ENCODE measurements around the gene ACBD4.

The ACBD4 gene

GRCh38 chr17:45161288-45162024, 26.0 kb downstream of the ACBD4 start, which contains the start of gene HEXIM2:
Gene HEXIM2 (plus strand): TSS chr17:45161875. CDS start chr17:45162794, 919 bp downstream.
- Histone ChIP-seq H3K27me3 (ENCODE audit: insufficient read depth, low read length) (no peaks in the 10 kb centered on the region), H3K4me3 (ENCODE audit: low read depth, low read length) (peak within 1 kb of the TSS; percentile 83), H3K36me3 (ENCODE audit: insufficient read depth, low read length) (no peaks in the 10 kb centered on the region), H3K27ac (ENCODE audit: low read depth, low read length) (peak within 1 kb of the TSS; percentile 94), H3K4me1 (ENCODE audit: control insufficient read depth, insufficient read depth, low read length, unreplicated experiment) (peaks cover 26% of the 10 kb centered on the region), H2AFZ (ENCODE audit: low read length, unreplicated experiment) (peak within 1 kb of the TSS; percentile 46), H3K79me2 (ENCODE audit: control insufficient read depth, insufficient read depth, low read length, unreplicated experiment) (peaks cover 42% of the 10 kb centered on the region)

- Histone ChIP-seq H2AFZ (ENCODE audit: low read length, unreplicated experiment) (peak overlapping the region; percentile 31), H3K36me3 (ENCODE audit: insufficient read depth, low read length) (no peaks in the 10 kb centered on the region), H3K4me3 (ENCODE audit: low read depth, low read length) (peak overlapping the region; percentile 83), H3K79me2 (ENCODE audit: control insufficient read depth, insufficient read depth, low read length, unreplicated experiment) (peaks cover 40% of the 10 kb centered on the region), H3K27me3 (ENCODE audit: insufficient read depth, low read length) (no peaks in the 10 kb centered on the region), H3K4me1 (ENCODE audit: control insufficient read depth, insufficient read depth, low read length, unreplicated experiment) (peaks cover 26% of the 10 kb centered on the region), H3K27ac (ENCODE audit: low read depth, low read length) (no peak overlapping the region)
Measured at GRCh38 chr17:45162025-45162687, 26.7 kb downstream of the ACBD4 start.

- Histone ChIP-seq H3K4me1 (ENCODE audit: control insufficient read depth, insufficient read depth, low read length, unreplicated experiment) (peaks cover 10% of the 10 kb centered on the region), H3K27ac (ENCODE audit: low read depth, low read length) (no peak overlapping the region), H2AFZ (ENCODE audit: low read length, unreplicated experiment) (no peak overlapping the region), H3K27me3 (ENCODE audit: insufficient read depth, low read length) (no peaks in the 10 kb centered on the region), H3K4me3 (ENCODE audit: low read depth, low read length) (no peak overlapping the region), H3K36me3 (ENCODE audit: insufficient read depth, low read length) (no peaks in the 10 kb centered on the region), H3K79me2 (ENCODE audit: control insufficient read depth, insufficient read depth, low read length, unreplicated experiment) (peaks cover 15% of the 10 kb centered on the region)
Measured at GRCh38 chr17:45164734-45165269, 29.3 kb downstream of the ACBD4 start.

- Histone ChIP-seq H3K27ac (ENCODE audit: low read depth, low read length) (no peak overlapping the region), H3K4me1 (ENCODE audit: control insufficient read depth, insufficient read depth, low read length, unreplicated experiment) (peaks cover 30% of the 10 kb centered on the region), H3K36me3 (ENCODE audit: insufficient read depth, low read length) (0 out of 2 replicates have a peak, but pooled peaks cover 3% of the 10 kb centered on the region), H3K27me3 (ENCODE audit: insufficient read depth, low read length) (no peaks in the 10 kb centered on the region), H3K79me2 (ENCODE audit: control insufficient read depth, insufficient read depth, low read length, unreplicated experiment) (no peaks in the 10 kb centered on the region), H2AFZ (ENCODE audit: low read length, unreplicated experiment) (no peak overlapping the region), H3K4me3 (ENCODE audit: low read depth, low read length) (no peak overlapping the region)
Measured at GRCh38 chr17:45168991-45169752, 33.7 kb downstream of the ACBD4 start.

- H3K36me3 ChIP-seq (ENCODE audit: insufficient read depth, low read length): 0 out of 2 replicates have a peak, but pooled peaks cover 3% of the 10 kb centered on the region
- peaks cover 30% of the 10 kb centered on the region for H3K4me1 ChIP-seq (ENCODE audit: control insufficient read depth, insufficient read depth, low read length, unreplicated experiment)
- no peaks in the 10 kb centered on the region for H3K79me2 ChIP-seq (ENCODE audit: control insufficient read depth, insufficient read depth, low read length, unreplicated experiment)
- H3K27me3 ChIP-seq (ENCODE audit: insufficient read depth, low read length): no peaks in the 10 kb centered on the region
- no peak overlapping the region for H3K4me3 ChIP-seq (ENCODE audit: low read depth, low read length)
- no peak overlapping the region for H2AFZ ChIP-seq (ENCODE audit: low read length, unreplicated experiment)
- H3K27ac ChIP-seq (ENCODE audit: low read depth, low read length): peak overlapping the region; percentile 81
Measured at GRCh38 chr17:45170280-45170930, 34.9 kb downstream of the ACBD4 start.

- H3K27ac ChIP-seq (ENCODE audit: low read depth, low read length): peak overlapping the region; percentile 81
- H3K79me2 ChIP-seq (ENCODE audit: control insufficient read depth, insufficient read depth, low read length, unreplicated experiment): no peaks in the 10 kb centered on the region
- H2AFZ ChIP-seq (ENCODE audit: low read length, unreplicated experiment): peak overlapping the region; percentile 55
- H3K4me3 ChIP-seq (ENCODE audit: low read depth, low read length): peak overlapping the region; percentile 21
- H3K27me3 ChIP-seq (ENCODE audit: insufficient read depth, low read length): no peaks in the 10 kb centered on the region
- 0 out of 2 replicates have a peak, but pooled peaks cover 3% of the 10 kb centered on the region for H3K36me3 ChIP-seq (ENCODE audit: insufficient read depth, low read length)
- H3K4me1 ChIP-seq (ENCODE audit: control insufficient read depth, insufficient read depth, low read length, unreplicated experiment): peaks cover 34% of the 10 kb centered on the region
Measured at GRCh38 chr17:45170931-45171337, 35.4 kb downstream of the ACBD4 start.

GRCh38 chr17:45171338-45172231, 36.1 kb downstream of the ACBD4 start:
- H3K36me3 ChIP-seq (ENCODE audit: insufficient read depth, low read length): 0 out of 2 replicates have a peak, but pooled peaks cover 3% of the 10 kb centered on the region
- H3K4me1 ChIP-seq (ENCODE audit: control insufficient read depth, insufficient read depth, low read length, unreplicated experiment): peaks cover 38% of the 10 kb centered on the region
- H3K27me3 ChIP-seq (ENCODE audit: insufficient read depth, low read length): no peaks in the 10 kb centered on the region
- H3K27ac ChIP-seq (ENCODE audit: low read depth, low read length): peak overlapping the region; percentile 81
- no peaks in the 10 kb centered on the region for H3K79me2 ChIP-seq (ENCODE audit: control insufficient read depth, insufficient read depth, low read length, unreplicated experiment)
- H3K4me3 ChIP-seq (ENCODE audit: low read depth, low read length): peak overlapping the region; percentile 21
- H2AFZ ChIP-seq (ENCODE audit: low read length, unreplicated experiment): peak overlapping the region; percentile 55

- peak overlapping the region; percentile 21 for H3K4me3 ChIP-seq (ENCODE audit: low read depth, low read length)
- H3K27ac ChIP-seq (ENCODE audit: low read depth, low read length): peak overlapping the region; percentile 81
- H3K4me1 ChIP-seq (ENCODE audit: control insufficient read depth, insufficient read depth, low read length, unreplicated experiment): peaks cover 38% of the 10 kb centered on the region
- 0 out of 2 replicates have a peak, but pooled peaks cover 3% of the 10 kb centered on the region for H3K36me3 ChIP-seq (ENCODE audit: insufficient read depth, low read length)
- H3K79me2 ChIP-seq (ENCODE audit: control insufficient read depth, insufficient read depth, low read length, unreplicated experiment): no peaks in the 10 kb centered on the region
- H3K27me3 ChIP-seq (ENCODE audit: insufficient read depth, low read length): no peaks in the 10 kb centered on the region
- H2AFZ ChIP-seq (ENCODE audit: low read length, unreplicated experiment): peak overlapping the region; percentile 79
Measured at GRCh38 chr17:45172232-45172540, 36.7 kb downstream of the ACBD4 start.

- peaks cover 38% of the 10 kb centered on the region for H3K4me1 ChIP-seq (ENCODE audit: control insufficient read depth, insufficient read depth, low read length, unreplicated experiment)
- H3K4me3 ChIP-seq (ENCODE audit: low read depth, low read length): peak overlapping the region; percentile 21
- H3K27ac ChIP-seq (ENCODE audit: low read depth, low read length): peak overlapping the region; percentile 81
- H3K79me2 ChIP-seq (ENCODE audit: control insufficient read depth, insufficient read depth, low read length, unreplicated experiment): no peaks in the 10 kb centered on the region
- H3K36me3 ChIP-seq (ENCODE audit: insufficient read depth, low read length): 0 out of 2 replicates have a peak, but pooled peaks cover 3% of the 10 kb centered on the region
- H3K27me3 ChIP-seq (ENCODE audit: insufficient read depth, low read length): no peaks in the 10 kb centered on the region
- peak overlapping the region; percentile 79 for H2AFZ ChIP-seq (ENCODE audit: low read length, unreplicated experiment)
Measured at GRCh38 chr17:45172541-45173286, 37.2 kb downstream of the ACBD4 start.
